Endothelial cell of umbilical vein (primary cell): Measurements from ENCODE around the gene DHX36. TPM values are rescaled to one million over a fixed set of nuclear protein-coding genes. Genes with fewer than 3 reads are reported as not detected.

Experiments
- BruUV-seq: library from RNA; stranded (reverse); fragments of 400-500 nt; replicated peaks from 2 replicates; lab custom pipeline; 2021; lab: Mats Ljungman, UMichigan
- CTCF ChIA-PET: fragments of 300-600, 350-600 bp; sonication (Branson Sonifier 250); formaldehyde crosslinking; loops from one replicate; lab custom pipeline; 2021; ENCODE audit warnings: antibody characterized with exemption, inconsistent platforms; lab: Charles Lee
- POLR2A ChIA-PET: fragments of 300-600, 350-600 bp; sonication (Branson Sonifier 250); formaldehyde crosslinking; loops from one replicate; lab custom pipeline; 2021; ENCODE audit warnings: antibody characterized with exemption, inconsistent platforms; lab: Charles Lee
- DNase-seq: peaks from one replicate; pipeline ENCODE4 v3.0.0-alpha.2; 2011; ENCODE audit warnings: low read depth, low spot score
- FAIRE-seq: peaks from 2 replicates; lab custom pipeline; 2011; peaks lifted over from hg19 to GRCh38; lab: Jason Lieb, UNC
- H2AFZ ChIP-seq: 2 replicates; pipeline ENCODE4 v1.6.0; 2012; ENCODE audit warnings: low read depth, low read length, control low read depth, inconsistent platforms
- H3K27ac ChIP-seq: 2 replicates; pipeline ENCODE4 v1.5.1; 2011; ENCODE audit warnings: low read depth, mild to moderate bottlenecking, control low read depth, low read length, moderate library complexity; ENCODE audit not compliant: insufficient read depth
- H3K27me3 ChIP-seq, 2 experiments: 2 replicates each; pipeline versions ENCODE4 v1.6.0 to v1.6.1; 2011; ENCODE audit warnings: low read length in 2 of 2, mixed read lengths in 1 of 2; ENCODE audit not compliant: control insufficient read depth in 2 of 2, insufficient read depth in 2 of 2
- H3K36me3 ChIP-seq, 2 experiments: 2 replicates in 1 of 2; 3 replicates in 1 of 2; pipeline ENCODE4 v1.5.1; 2011; ENCODE audit warnings: low read length in 2 of 2, mild to moderate bottlenecking in 1 of 2, moderate library complexity in 1 of 2; ENCODE audit not compliant: control insufficient read depth in 2 of 2, insufficient read depth in 2 of 2; ENCODE audit errors: extremely low read depth in 1 of 2
- H3K4me1 ChIP-seq: 3 replicates; pipeline ENCODE4 v1.5.1; 2011; ENCODE audit warnings: mild to moderate bottlenecking, low read length; ENCODE audit not compliant: control insufficient read depth, insufficient read depth; ENCODE audit errors: extremely low read depth
- H3K4me2 ChIP-seq: 2 replicates; pipeline ENCODE4 v1.6.1; 2011; ENCODE audit warnings: low read length, control low read depth, mixed read lengths; ENCODE audit not compliant: insufficient read depth
- H3K4me3 ChIP-seq, 3 experiments: fragments of 200-600 bp in 1 of 3; sonication (generic), shearing (Covaris generic) in 1 of 3; replicated peaks in 1 of 3; 2 replicates each; pipeline ENCODE4 v1.5.1; 2011 to 2016; ENCODE audit warnings: control low read depth in 3 of 3, low read length in 3 of 3, mild to moderate bottlenecking in 2 of 3, inconsistent platforms in 1 of 3, low read depth in 1 of 3, moderate library complexity in 1 of 3; ENCODE audit not compliant: insufficient read depth in 1 of 3
- H3K79me2 ChIP-seq: 2 replicates; pipeline ENCODE4 v1.6.0; 2012; ENCODE audit warnings: low read length, inconsistent platforms; ENCODE audit not compliant: control insufficient read depth, insufficient read depth
- H3K9ac ChIP-seq: replicated peaks from 2 replicates; pipeline ENCODE3; 2011; ENCODE audit warnings: low read length, control low read depth; ENCODE audit not compliant: insufficient read depth; ENCODE audit errors: extremely low read depth
- H3K9me1 ChIP-seq: replicated peaks from 3 replicates; pipeline ENCODE4 v1.6.0; 2011; ENCODE audit warnings: mild to moderate bottlenecking, low read length; ENCODE audit not compliant: control insufficient read depth, insufficient read depth; ENCODE audit errors: extremely low read depth
- H3K9me3 ChIP-seq: replicated peaks from 2 replicates; pipeline ENCODE4 v1.5.1; 2012; ENCODE audit warnings: low read length, inconsistent platforms; ENCODE audit not compliant: control insufficient read depth, insufficient read depth
- H4K20me1 ChIP-seq: replicated peaks from 2 replicates; pipeline ENCODE3; 2011; ENCODE audit warnings: mild to moderate bottlenecking, low read length; ENCODE audit not compliant: control insufficient read depth, insufficient read depth; ENCODE audit errors: extremely low read depth
- CTCF ChIP-seq, 2 donors: IDR thresholded peaks; 1 replicate in 1 of 2; 2 replicates in 1 of 2; pipeline ENCODE4 v1.5.1; 2011; ENCODE audit warnings: low read length in 2 of 2, mild to moderate bottlenecking in 2 of 2, moderate library complexity in 2 of 2, control low read depth in 1 of 2, inconsistent platforms in 1 of 2, low read depth in 1 of 2; ENCODE audit not compliant: insufficient read depth in 1 of 2; ENCODE audit errors: extremely low read depth in 1 of 2
- EZH2 ChIP-seq: IDR thresholded peaks from 2 replicates; pipeline ENCODE4 v1.6.1; 2012; ENCODE audit warnings: borderline replicate concordance, low read depth, mild to moderate bottlenecking, moderate library complexity, low read length, inconsistent platforms; ENCODE audit not compliant: severe bottlenecking
- FOS ChIP-seq: IDR thresholded peaks from 2 replicates; pipeline ENCODE4 v1.6.1; 2011; ENCODE audit warnings: mild to moderate bottlenecking, low read length, moderate library complexity, borderline replicate concordance; ENCODE audit not compliant: insufficient read depth
- GATA2 ChIP-seq: IDR thresholded peaks from 2 replicates; pipeline ENCODE4 v1.7.0; 2011; ENCODE audit warnings: low read depth, mild to moderate bottlenecking, moderate library complexity, mixed read lengths, low read length; ENCODE audit not compliant: insufficient read length, insufficient read depth
- JUN ChIP-seq: IDR thresholded peaks from 2 replicates; pipeline ENCODE4 v1.6.1; 2011; ENCODE audit warnings: borderline replicate concordance, low read depth; ENCODE audit not compliant: insufficient read length, insufficient read depth
- POLR2A ChIP-seq: IDR thresholded peaks from 2 replicates; pipeline ENCODE4 v1.6.1; 2012; ENCODE audit warnings: low read depth, mild to moderate bottlenecking, control low read depth, low read length
- dilution Hi-C: fragments of 300-500 bp; cut with MboI; formaldehyde crosslinking; loops from one replicate; pipeline ENCODE4 v1.15.0; 2019; ENCODE audit warnings: low sequenced_read_pairs; ENCODE audit not compliant: extremely low pct_ligation_motif_present
- intact Hi-C: fragments of 100-400 bp; cut with micrococcal nuclease; formaldehyde crosslinking; loops from one replicate; pipeline ENCODE4 v1.10.0; 2022
- polyA plus RNA-seq, 4 experiments: library from polyadenylated mRNA; depleted of rRNA in 3 of 4; stranded (reverse) in 3 of 4; unstranded in 1 of 4; fragments of >200 nt; gene quantifications; 2 replicates each; pipeline versions ENCODE4 v1.2.1 to v1.2.3, GENCODE V29; 2011 to 2012; ENCODE audit warnings: missing spikeins in 1 of 4
- total RNA-seq: library from RNA; stranded (reverse); gene quantifications from 2 replicates; pipeline ENCODE4 v1.2.3, GENCODE V29; 2021

Gene DHX36
- total and polyA plus RNA-seq, 2 donors (not counting 3 experiments of a cell fraction or from before 2014, with no cell fraction given): 19.6 to 52.7 TPM

- Histone ChIP-seq H2AFZ (no peak overlapping the region), H3K27ac (no peak overlapping the region), H3K36me3 (peaks cover 0 to 2% of the 10 kb centered on the region in 2 experiments), H3K9me1 (no peaks in the 10 kb centered on the region), H3K9ac (no peak overlapping the region), H4K20me1 (no peaks in the 10 kb centered on the region), H3K9me3 (no peaks in the 10 kb centered on the region), H3K79me2 (no peaks in the 10 kb centered on the region), H3K4me3 (no peak overlapping the region), H3K4me1 (no peaks in the 10 kb centered on the region), H3K4me2 (no peak overlapping the region), H3K27me3 (no peaks in the 10 kb centered on the region)
- DNase-seq: peak; percentile 90
- ChIA-PET CTCF (interaction anchor here (0.6 to 3.4 kb wide), 52 partner anchors 8 to 1227 kb away, joined by 3 to 26 read pairs (median 4); partner anchors contain the start of gene ARHGEF26), POLR2A (interaction anchor here (0.9 kb wide), 1 partner anchor 1210 kb away, joined by 4 read pairs; no protein-coding TSS in a partner anchor)
- no TSS peak for BruUV-seq
- FAIRE-seq: peak; percentile 94
- TF ChIP-seq EZH2: no peak
- TF ChIP-seq CTCF (IDR thresholded peaks at IDR 0.05; ENCODE audit: extremely low read depth in 1 of 2, insufficient read depth in 1 of 2, low read depth in 1 of 2, low read length in 2 of 2): peak; percentile 87 to 89
- dilution Hi-C loops: no loop called here
- intact Hi-C loops: loop anchor here (1.0 to 10.0 kb wide), 4 partner anchors 128 to 256 kb away; partner anchors contain the start of gene ARHGEF26
These were observed 71.3 kb downstream of the DHX36 start for GRCh38 chr3:154252759-154253638.

- CTCF ChIA-PET: interaction anchor here (3.3 kb wide), 1 partner anchor 156 kb away, joined by 26 read pairs; no protein-coding TSS in a partner anchor
- no peak overlapping the region for H3K9ac ChIP-seq
- H3K36me3 ChIP-seq: no peaks in the 10 kb centered on the region
- POLR2A ChIA-PET: no interaction called here
- no peaks in the 10 kb centered on the region for H3K79me2 ChIP-seq
- H3K27me3 ChIP-seq: no peaks in the 10 kb centered on the region
- intact Hi-C loops (loop anchor here (10.0 kb wide), 1 partner anchor 127 kb away; the partner anchor contains the start of gene ARHGEF26), dilution Hi-C loops (no loop called here)
- no peaks in the 10 kb centered on the region for H3K4me1 ChIP-seq
- H2AFZ ChIP-seq: no peak overlapping the region
- no peaks in the 10 kb centered on the region for H4K20me1 ChIP-seq
- no peak overlapping the region for H3K4me3 ChIP-seq
- no peak for FAIRE-seq
- BruUV-seq: no TSS peak
- no peaks in the 10 kb centered on the region for H3K9me1 ChIP-seq
- DNase-seq: no peak
- H3K27ac ChIP-seq: no peak overlapping the region
- no peak overlapping the region for H3K4me2 ChIP-seq
- H3K9me3 ChIP-seq: no peaks in the 10 kb centered on the region
- TF ChIP-seq CTCF (IDR thresholded peaks at IDR 0.05; ENCODE audit: extremely low read depth in 1 of 2, insufficient read depth in 1 of 2, low read depth in 1 of 2, low read length in 2 of 2): no peak
- TF ChIP-seq POLR2A: no peak
- TF ChIP-seq GATA2: no peak
- no peak for TF ChIP-seq FOS
- TF ChIP-seq JUN: no peak
These were observed 72.7 kb downstream of the DHX36 start for GRCh38 chr3:154251610-154252009.
